HL-60 (cell line): ENCODE measurements around the gene NHLH2.

Experiments
- GABPA ChIP-seq: IDR thresholded peaks from 2 replicates; pipeline ENCODE4 v1.6.1; 2012; ENCODE audit warnings: low read depth
- POLR2AphosphoS5 ChIP-seq: IDR thresholded peaks from 2 replicates; pipeline ENCODE4 v1.6.1; 2012; ENCODE audit warnings: low read depth
- SPI1 ChIP-seq: IDR thresholded peaks from 2 replicates; pipeline ENCODE4 v1.6.1; 2012; ENCODE audit warnings: low read depth, mild to moderate bottlenecking, borderline replicate concordance
- TF ChIP-seq, protein P1 (sequence below): IDR thresholded peaks from one replicate; pipeline ENCODE4 v1.5.1; 2011; ENCODE audit warnings: low read length, control low read depth, inconsistent platforms; ENCODE audit not compliant: insufficient read depth
- TF ChIP-seq, protein P2 (sequence below): IDR thresholded peaks from 2 replicates; pipeline ENCODE4 v1.6.1; 2012; ENCODE audit warnings: low read depth; ENCODE audit not compliant: insufficient replicate concordance

DNA sequence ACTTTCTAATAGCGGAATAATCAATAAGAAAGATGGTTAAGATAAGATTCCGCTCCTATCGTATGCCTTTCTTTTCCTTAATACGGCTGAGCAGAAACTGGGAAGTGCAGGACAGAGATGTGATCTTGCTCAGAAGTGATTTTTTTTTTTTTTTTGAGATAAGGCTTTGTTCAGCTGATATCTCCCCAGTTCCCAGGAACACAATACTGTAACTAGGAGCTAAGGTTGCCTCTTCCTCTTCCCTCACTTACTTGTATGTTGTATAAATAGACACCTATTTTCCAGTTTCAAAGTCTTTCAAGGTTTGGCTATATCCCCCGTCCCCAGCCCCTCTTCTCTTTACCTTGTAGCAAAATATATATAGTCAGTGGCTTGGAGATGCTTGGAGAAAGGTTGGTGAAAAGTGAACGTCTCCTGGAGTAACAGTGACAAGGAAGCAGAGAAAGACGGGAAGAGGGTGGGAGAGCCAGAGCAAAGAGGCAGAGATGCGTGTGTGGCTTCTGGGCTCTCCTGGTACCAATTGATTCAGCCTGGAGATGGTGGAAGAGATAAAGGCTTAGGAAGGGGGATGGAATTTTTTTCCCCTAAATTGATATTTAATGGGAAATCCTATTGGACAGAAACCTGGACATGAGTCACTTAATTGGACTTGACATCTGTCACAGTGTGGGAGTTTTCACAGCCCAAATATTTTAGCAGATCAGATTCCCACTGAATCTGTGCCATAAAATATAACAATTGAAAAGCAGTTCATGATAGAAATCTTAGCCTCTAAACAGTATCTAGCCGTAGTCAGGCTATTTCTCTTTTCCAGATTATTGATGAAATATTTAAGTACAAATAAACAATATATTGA, at the start of gene NHLH2:
- TF ChIP-seq, protein P1, sequence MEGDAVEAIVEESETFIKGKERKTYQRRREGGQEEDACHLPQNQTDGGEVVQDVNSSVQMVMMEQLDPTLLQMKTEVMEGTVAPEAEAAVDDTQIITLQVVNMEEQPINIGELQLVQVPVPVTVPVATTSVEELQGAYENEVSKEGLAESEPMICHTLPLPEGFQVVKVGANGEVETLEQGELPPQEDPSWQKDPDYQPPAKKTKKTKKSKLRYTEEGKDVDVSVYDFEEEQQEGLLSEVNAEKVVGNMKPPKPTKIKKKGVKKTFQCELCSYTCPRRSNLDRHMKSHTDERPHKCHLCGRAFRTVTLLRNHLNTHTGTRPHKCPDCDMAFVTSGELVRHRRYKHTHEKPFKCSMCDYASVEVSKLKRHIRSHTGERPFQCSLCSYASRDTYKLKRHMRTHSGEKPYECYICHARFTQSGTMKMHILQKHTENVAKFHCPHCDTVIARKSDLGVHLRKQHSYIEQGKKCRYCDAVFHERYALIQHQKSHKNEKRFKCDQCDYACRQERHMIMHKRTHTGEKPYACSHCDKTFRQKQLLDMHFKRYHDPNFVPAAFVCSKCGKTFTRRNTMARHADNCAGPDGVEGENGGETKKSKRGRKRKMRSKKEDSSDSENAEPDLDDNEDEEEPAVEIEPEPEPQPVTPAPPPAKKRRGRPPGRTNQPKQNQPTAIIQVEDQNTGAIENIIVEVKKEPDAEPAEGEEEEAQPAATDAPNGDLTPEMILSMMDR = no peak
- TF ChIP-seq POLR2AphosphoS5 = no peak
- no peak for TF ChIP-seq GABPA
- TF ChIP-seq, protein P2, sequence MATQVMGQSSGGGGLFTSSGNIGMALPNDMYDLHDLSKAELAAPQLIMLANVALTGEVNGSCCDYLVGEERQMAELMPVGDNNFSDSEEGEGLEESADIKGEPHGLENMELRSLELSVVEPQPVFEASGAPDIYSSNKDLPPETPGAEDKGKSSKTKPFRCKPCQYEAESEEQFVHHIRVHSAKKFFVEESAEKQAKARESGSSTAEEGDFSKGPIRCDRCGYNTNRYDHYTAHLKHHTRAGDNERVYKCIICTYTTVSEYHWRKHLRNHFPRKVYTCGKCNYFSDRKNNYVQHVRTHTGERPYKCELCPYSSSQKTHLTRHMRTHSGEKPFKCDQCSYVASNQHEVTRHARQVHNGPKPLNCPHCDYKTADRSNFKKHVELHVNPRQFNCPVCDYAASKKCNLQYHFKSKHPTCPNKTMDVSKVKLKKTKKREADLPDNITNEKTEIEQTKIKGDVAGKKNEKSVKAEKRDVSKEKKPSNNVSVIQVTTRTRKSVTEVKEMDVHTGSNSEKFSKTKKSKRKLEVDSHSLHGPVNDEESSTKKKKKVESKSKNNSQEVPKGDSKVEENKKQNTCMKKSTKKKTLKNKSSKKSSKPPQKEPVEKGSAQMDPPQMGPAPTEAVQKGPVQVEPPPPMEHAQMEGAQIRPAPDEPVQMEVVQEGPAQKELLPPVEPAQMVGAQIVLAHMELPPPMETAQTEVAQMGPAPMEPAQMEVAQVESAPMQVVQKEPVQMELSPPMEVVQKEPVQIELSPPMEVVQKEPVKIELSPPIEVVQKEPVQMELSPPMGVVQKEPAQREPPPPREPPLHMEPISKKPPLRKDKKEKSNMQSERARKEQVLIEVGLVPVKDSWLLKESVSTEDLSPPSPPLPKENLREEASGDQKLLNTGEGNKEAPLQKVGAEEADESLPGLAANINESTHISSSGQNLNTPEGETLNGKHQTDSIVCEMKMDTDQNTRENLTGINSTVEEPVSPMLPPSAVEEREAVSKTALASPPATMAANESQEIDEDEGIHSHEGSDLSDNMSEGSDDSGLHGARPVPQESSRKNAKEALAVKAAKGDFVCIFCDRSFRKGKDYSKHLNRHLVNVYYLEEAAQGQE = no peak
- TF ChIP-seq SPI1 = no peak
